ENCODE measurements around the gene MYO5A.

DNA sequence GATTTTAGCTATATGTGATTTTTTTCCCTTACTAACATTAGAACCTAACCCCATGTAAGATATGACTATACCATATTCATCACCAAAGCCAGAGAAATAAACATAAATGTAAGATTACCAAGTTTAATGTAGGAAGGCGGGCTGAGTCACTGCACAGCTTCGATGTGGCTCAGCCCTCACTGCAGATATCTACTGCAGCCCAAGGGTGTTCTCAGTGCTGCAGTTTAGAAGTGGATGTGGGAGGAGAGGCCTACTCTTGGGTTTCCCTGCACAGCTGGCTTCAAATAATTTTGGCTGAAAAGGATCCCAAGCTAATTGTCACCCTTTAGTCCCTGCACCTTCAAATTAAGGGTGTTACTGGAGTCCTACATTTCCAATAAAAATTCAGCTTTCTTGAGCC is 30.9 kb upstream of the MYO5A start:
- TF ChIP-seq, protein P1, sequence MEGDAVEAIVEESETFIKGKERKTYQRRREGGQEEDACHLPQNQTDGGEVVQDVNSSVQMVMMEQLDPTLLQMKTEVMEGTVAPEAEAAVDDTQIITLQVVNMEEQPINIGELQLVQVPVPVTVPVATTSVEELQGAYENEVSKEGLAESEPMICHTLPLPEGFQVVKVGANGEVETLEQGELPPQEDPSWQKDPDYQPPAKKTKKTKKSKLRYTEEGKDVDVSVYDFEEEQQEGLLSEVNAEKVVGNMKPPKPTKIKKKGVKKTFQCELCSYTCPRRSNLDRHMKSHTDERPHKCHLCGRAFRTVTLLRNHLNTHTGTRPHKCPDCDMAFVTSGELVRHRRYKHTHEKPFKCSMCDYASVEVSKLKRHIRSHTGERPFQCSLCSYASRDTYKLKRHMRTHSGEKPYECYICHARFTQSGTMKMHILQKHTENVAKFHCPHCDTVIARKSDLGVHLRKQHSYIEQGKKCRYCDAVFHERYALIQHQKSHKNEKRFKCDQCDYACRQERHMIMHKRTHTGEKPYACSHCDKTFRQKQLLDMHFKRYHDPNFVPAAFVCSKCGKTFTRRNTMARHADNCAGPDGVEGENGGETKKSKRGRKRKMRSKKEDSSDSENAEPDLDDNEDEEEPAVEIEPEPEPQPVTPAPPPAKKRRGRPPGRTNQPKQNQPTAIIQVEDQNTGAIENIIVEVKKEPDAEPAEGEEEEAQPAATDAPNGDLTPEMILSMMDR (IDR thresholded peaks at IDR 0.05; ENCODE audit: insufficient read depth, low read length, poor library complexity, severe bottlenecking), result no peak
- TF ChIP-seq EZH2phosphoT487 (conservative IDR thresholded peaks at IDR 0.05; ENCODE audit: low read length), result no peak

Measured in SU-DHL-6 (cell line).